Stimulated activated CD8-positive, alpha-beta memory T cell treated with anti-CD3 and anti-CD28 coated beads, Interleukin-12 subunit alpha, Interleukin-12 subunit beta, amount 100 ng/mL, for 24 hours (primary cell): ENCODE data around the gene ABCA10.

ENCODE experiments used
- DNase-seq: peaks from one replicate; pipeline ENCODE4 v3.0.0-alpha.2; 2020; ENCODE audit errors: extremely low read depth

ABCA10 gene

DNA sequence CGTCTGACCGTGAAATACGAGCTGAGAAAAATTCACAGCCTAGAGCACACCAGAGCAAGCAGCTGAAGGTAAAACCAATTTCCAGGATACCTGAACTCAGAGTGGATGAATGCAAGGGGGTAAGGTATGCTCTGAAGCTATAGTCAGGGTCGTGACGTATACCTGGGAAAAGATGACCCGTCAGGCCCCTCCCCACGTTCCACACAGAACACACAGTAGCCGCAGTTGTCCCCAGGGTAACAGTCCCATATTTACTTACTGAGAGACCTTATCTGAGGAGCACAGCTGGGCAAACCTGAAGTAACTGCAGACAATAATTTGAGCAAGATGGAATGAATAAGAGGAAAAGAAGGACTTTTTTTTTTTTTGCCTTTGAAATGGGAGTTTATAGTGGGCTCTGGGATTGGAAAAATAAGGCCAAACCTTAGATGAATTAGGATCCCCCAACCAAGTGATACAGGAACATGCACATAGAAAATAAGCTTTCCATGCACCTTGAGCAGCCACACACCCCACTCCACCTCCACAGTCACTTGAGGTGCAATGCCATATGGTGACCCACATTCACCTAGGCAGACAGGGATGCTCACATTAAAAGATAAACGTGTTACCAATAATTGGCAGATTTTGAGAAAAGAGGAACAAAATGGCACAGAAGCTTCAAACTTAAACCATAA is 124.9 kb downstream of the ABCA10 start:
- DNase-seq = no peak

- no peak for DNase-seq
Measured at GRCh38 chr17:69098625-69099024, 130.0 kb downstream of the ABCA10 start.
